ENCODE measurements around the gene FMN1.

- TF ChIP-seq, protein P1, sequence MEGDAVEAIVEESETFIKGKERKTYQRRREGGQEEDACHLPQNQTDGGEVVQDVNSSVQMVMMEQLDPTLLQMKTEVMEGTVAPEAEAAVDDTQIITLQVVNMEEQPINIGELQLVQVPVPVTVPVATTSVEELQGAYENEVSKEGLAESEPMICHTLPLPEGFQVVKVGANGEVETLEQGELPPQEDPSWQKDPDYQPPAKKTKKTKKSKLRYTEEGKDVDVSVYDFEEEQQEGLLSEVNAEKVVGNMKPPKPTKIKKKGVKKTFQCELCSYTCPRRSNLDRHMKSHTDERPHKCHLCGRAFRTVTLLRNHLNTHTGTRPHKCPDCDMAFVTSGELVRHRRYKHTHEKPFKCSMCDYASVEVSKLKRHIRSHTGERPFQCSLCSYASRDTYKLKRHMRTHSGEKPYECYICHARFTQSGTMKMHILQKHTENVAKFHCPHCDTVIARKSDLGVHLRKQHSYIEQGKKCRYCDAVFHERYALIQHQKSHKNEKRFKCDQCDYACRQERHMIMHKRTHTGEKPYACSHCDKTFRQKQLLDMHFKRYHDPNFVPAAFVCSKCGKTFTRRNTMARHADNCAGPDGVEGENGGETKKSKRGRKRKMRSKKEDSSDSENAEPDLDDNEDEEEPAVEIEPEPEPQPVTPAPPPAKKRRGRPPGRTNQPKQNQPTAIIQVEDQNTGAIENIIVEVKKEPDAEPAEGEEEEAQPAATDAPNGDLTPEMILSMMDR (IDR thresholded peaks at IDR 0.05) = no peak
- TF ChIP-seq POLR2AphosphoS5 (IDR thresholded peaks at IDR 0.05) (no peak), POLR2A (IDR thresholded peaks at IDR 0.05) (no peak), EP300 (IDR thresholded peaks at IDR 0.05) (no peak)
Observed at GRCh38 chr15:32885713-32886112, 308.8 kb downstream of the FMN1 start.
